GM13977 (cell line): ENCODE data around the gene S100A2.
A peak's percentile ranks its signal among the peaks of the same experiment; 100 is the strongest.

Source experiments
- DNase-seq: peaks from one replicate; pipeline ENCODE4 v3.0.0; 2012; ENCODE audit warnings: low spot score
- in situ Hi-C: fragments of 300-500 bp; cut with MboI; formaldehyde crosslinking; loops from one replicate; pipeline ENCODE4 v1.12.0; 2022; ENCODE audit warnings: low sequenced_read_pairs, low pct_unique_long_range_greater_than_20kb, mixed read lengths, inconsistent platforms; ENCODE audit not compliant: unreplicated experiment
- TF ChIP-seq, protein P1 (sequence below): IDR thresholded peaks from 2 replicates; pipeline ENCODE4 v1.5.1; 2012; ENCODE audit warnings: mild to moderate bottlenecking, control low read depth; ENCODE audit not compliant: insufficient read depth; ENCODE audit errors: extremely low read depth, missing control alignments

S100A2 gene

DNA sequence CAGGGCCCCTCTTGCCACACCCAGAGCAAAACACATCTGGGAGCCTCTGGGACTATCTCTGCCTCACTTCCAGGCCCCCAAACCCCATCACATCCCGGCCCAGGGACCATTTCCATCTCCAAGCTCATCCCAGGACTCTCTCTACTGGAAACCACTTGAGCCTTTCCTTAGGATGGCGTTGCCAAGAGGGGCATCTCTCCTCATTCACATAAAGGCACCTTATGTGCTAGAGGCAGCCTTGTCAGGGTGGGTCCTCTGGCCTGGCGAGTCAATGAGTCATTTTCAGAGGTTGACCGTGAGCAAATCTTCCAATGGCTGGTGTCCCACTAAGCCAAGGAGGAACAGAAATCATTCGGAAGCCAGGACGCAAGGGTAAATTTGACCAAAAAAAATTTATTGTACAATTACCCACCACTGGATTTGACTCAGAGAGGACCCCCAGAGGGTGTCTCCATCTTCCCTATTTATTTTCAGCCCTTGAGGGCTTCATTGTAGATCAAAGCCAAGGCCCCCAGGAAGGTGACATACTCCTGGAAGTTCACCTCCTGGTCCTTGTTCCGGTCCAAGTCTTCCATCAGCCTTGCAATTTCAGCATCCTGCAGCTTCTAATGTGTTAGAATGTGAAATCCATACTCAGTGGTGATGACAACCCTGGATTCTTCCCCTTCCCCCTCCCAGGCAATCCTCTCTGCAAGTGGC is 31.3 kb downstream of the S100A2 start:
- DNase-seq: no peak
- TF ChIP-seq, protein P1, sequence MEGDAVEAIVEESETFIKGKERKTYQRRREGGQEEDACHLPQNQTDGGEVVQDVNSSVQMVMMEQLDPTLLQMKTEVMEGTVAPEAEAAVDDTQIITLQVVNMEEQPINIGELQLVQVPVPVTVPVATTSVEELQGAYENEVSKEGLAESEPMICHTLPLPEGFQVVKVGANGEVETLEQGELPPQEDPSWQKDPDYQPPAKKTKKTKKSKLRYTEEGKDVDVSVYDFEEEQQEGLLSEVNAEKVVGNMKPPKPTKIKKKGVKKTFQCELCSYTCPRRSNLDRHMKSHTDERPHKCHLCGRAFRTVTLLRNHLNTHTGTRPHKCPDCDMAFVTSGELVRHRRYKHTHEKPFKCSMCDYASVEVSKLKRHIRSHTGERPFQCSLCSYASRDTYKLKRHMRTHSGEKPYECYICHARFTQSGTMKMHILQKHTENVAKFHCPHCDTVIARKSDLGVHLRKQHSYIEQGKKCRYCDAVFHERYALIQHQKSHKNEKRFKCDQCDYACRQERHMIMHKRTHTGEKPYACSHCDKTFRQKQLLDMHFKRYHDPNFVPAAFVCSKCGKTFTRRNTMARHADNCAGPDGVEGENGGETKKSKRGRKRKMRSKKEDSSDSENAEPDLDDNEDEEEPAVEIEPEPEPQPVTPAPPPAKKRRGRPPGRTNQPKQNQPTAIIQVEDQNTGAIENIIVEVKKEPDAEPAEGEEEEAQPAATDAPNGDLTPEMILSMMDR: no peak
- in situ Hi-C loops: no loop called here

GRCh38 chr1:153533689-153534201 is 31.9 kb downstream of the S100A2 start:
- DNase-seq: no peak
- in situ Hi-C loops: no loop called here
- TF ChIP-seq, protein P1: no peak

GRCh38 chr1:153532769-153533599 is 32.7 kb downstream of the S100A2 start:
- TF ChIP-seq, protein P1: peak; percentile 94
- in situ Hi-C loops: no loop called here
- peak; percentile 83 for DNase-seq

DNA sequence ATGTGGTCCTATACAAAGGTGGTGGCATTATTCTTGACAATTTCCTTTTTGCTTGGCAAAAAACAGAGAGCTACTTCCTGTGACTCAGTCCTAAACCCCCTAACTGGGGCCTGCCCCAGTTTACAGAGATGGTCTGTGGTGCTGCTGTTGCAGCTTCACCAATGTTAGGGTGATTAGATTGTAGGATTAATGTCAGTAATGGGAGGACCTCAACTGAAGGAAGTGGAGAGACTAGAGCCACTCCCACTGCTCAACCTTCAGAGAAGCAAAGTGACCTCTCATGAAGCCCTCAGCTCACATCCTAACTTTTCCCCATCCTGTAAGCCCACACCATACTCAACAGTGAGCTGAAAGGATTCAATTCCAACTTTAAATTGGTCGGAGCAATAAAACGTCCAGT is 33.5 kb downstream of the S100A2 start:
- in situ Hi-C loops: no loop called here
- TF ChIP-seq, protein P1: no peak
- no peak for DNase-seq

DNA sequence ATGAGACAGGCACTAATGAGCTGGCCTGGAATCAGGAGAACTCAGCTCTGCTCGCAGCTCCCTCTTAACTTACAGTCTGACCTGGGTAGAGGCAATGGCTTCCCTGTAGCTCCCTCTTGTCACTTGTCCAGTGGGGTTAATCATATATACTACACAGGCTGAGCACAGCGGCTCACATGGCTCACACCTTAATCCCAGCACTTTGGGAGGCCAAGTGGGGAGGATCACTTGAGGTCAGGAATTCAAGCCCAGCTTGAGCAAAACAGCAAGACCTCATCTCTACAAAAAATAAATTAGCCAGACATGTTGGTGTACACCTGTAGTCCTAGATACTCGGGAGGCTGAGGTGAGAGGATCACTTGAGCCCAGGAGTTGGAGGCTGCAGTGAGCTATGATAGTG is 34.0 kb downstream of the S100A2 start:
- DNase-seq: no peak
- TF ChIP-seq, protein P1: no peak
- in situ Hi-C loops: no loop called here

- no peak for DNase-seq
- TF ChIP-seq, protein P1: no peak
- in situ Hi-C loops: no loop called here
Measured at GRCh38 chr1:153527683-153528040, 38.0 kb downstream of the S100A2 start.
